Liver (tissue), 9 donors: ENCODE data around the gene NKAIN2. TPM values are rescaled to one million over a fixed set of nuclear protein-coding genes. Genes with fewer than 3 reads are reported as not detected.
"Not testable (repeated sequence)": the region's sequence is repeated elsewhere in the genome, so short reads cannot be mapped to it uniquely, and the experiment has no call there.

Experiments
- DNase-seq: peaks from one replicate; pipeline ENCODE4 v3.0.0-alpha.2; 2017; ENCODE audit warnings: low spot score
- H3K27ac ChIP-seq, 2 donors: one replicate each; pipeline ENCODE4 v1.7.0; 2013; ENCODE audit warnings: inconsistent platforms in 2 of 2, low read length in 2 of 2, control low read depth in 1 of 2, low read depth in 1 of 2, mild to moderate bottlenecking in 1 of 2
- H3K27me3 ChIP-seq, 4 donors: one replicate each; pipeline versions ENCODE4 v1.6.1 to v1.7.0; 2013; ENCODE audit warnings: low read length in 3 of 4, inconsistent platforms in 1 of 4, mild to moderate bottlenecking in 1 of 4, moderate library complexity in 1 of 4; ENCODE audit not compliant: control insufficient read depth in 4 of 4, insufficient read depth in 4 of 4
- H3K36me3 ChIP-seq, 4 donors: one replicate each; pipeline versions ENCODE4 v1.6.1 to v1.7.0; 2013; ENCODE audit warnings: low read length in 3 of 4, mild to moderate bottlenecking in 3 of 4, low read depth in 1 of 4, moderate library complexity in 1 of 4; ENCODE audit not compliant: control insufficient read depth in 4 of 4, insufficient read depth in 3 of 4
- H3K4me1 ChIP-seq, 4 donors: one replicate each; pipeline versions ENCODE4 v1.6.1 to v1.7.0; 2013; ENCODE audit warnings: low read length in 3 of 4, mild to moderate bottlenecking in 3 of 4, moderate library complexity in 1 of 4; ENCODE audit not compliant: control insufficient read depth in 4 of 4, insufficient read depth in 4 of 4
- H3K4me3 ChIP-seq, 3 donors: one replicate each; pipeline versions ENCODE4 v1.6.1 to v1.7.0; 2013; ENCODE audit warnings: low read length in 3 of 3, control low read depth in 1 of 3, low read depth in 1 of 3, mild to moderate bottlenecking in 1 of 3
- H3K9ac ChIP-seq, 2 donors: one replicate each; pipeline ENCODE4 v1.7.0; 2013; ENCODE audit warnings: low read length in 2 of 2, mild to moderate bottlenecking in 2 of 2, moderate library complexity in 2 of 2, control low read depth in 1 of 2, low read depth in 1 of 2
- H3K9me3 ChIP-seq, 4 donors: one replicate each; pipeline versions ENCODE4 v1.6.1 to v1.7.0; 2013; ENCODE audit warnings: low read length in 3 of 4; ENCODE audit not compliant: control insufficient read depth in 4 of 4
- EGR1 ChIP-seq, 2 donors: IDR thresholded peaks; 2 replicates each; pipeline ENCODE4 v1.6.1; 2016 to 2018; ENCODE audit warnings: antibody characterized with exemption in 2 of 2, low read depth in 2 of 2
- FOXA1 ChIP-seq: IDR thresholded peaks from 2 replicates; pipeline ENCODE4 v1.6.1; 2016; ENCODE audit warnings: antibody characterized with exemption
- FOXA2 ChIP-seq: IDR thresholded peaks from 2 replicates; pipeline ENCODE4 v1.6.1; 2016; ENCODE audit warnings: antibody characterized with exemption
- GABPA ChIP-seq, 2 donors: IDR thresholded peaks in 1 of 2; conservative IDR thresholded peaks in 1 of 2; 2 replicates each; pipeline ENCODE4 v1.6.1; 2016; ENCODE audit warnings: antibody characterized with exemption in 2 of 2, mild to moderate bottlenecking in 1 of 2, moderate library complexity in 1 of 2
- HNF4A ChIP-seq, 2 donors: conservative IDR thresholded peaks; 2 replicates each; pipeline ENCODE4 v1.6.1; 2016; ENCODE audit warnings: antibody characterized with exemption in 2 of 2, mild to moderate bottlenecking in 2 of 2
- HNF4G ChIP-seq: IDR thresholded peaks from 2 replicates; pipeline ENCODE4 v1.6.1; 2016; ENCODE audit warnings: antibody characterized with exemption
- JUND ChIP-seq, 2 donors: IDR thresholded peaks; 2 replicates each; pipeline ENCODE4 v1.6.1; 2016; ENCODE audit warnings: antibody characterized with exemption in 2 of 2
- NR2F2 ChIP-seq: IDR thresholded peaks from 2 replicates; pipeline ENCODE4 v1.6.1; 2016; ENCODE audit warnings: antibody characterized with exemption
- RAD21 ChIP-seq, 2 donors: IDR thresholded peaks; 2 replicates each; pipeline ENCODE4 v1.6.1; 2016; ENCODE audit warnings: antibody characterized with exemption in 2 of 2, mild to moderate bottlenecking in 2 of 2
- RXRA ChIP-seq, 2 donors: IDR thresholded peaks; 2 replicates each; pipeline ENCODE4 v1.6.1; 2017 to 2018; ENCODE audit warnings: antibody characterized with exemption in 2 of 2, mild to moderate bottlenecking in 1 of 2
- SP1 ChIP-seq: IDR thresholded peaks from 2 replicates; pipeline ENCODE4 v1.6.1; 2018; ENCODE audit warnings: antibody characterized with exemption, mild to moderate bottlenecking
- TAF1 ChIP-seq: conservative IDR thresholded peaks from 2 replicates; pipeline ENCODE4 v1.6.1; 2016; ENCODE audit warnings: antibody characterized with exemption, mild to moderate bottlenecking
- YY1 ChIP-seq: IDR thresholded peaks from 2 replicates; pipeline ENCODE4 v1.6.1; 2016; ENCODE audit warnings: antibody characterized with exemption, mild to moderate bottlenecking
- WGBS: extraction: QIAGEN DNeasy Blood & Tissue Kit; methylation state at CpG from one replicate; pipeline ENCODE4 v1.1.7; 2013; 5-methylcytosine and 5-hydroxymethylcytosine counted together
- polyA plus RNA-seq, 2 donors: library from polyadenylated mRNA; stranded (reverse) in 1 of 2; unstranded in 1 of 2; fragments of 200-250 nt in 1 of 2; fragments of >200 nt in 1 of 2; fragmentation: Nextera tagmentation in 1 of 2; extraction: Ambion mirVana in 1 of 2; gene quantifications; one replicate each; pipeline versions ENCODE4 v1.2.1 to v1.2.3, GENCODE V29; 2013 to 2015
- total RNA-seq, 2 donors: library from RNA; depleted of rRNA; stranded (reverse); fragments of >200 nt; gene quantifications; one replicate each; pipeline ENCODE4 v1.2.3, GENCODE V29; 2014
- TF ChIP-seq, protein P1 (sequence below): IDR thresholded peaks from 2 replicates; pipeline ENCODE4 v1.6.1; 2016; ENCODE audit warnings: antibody characterized with exemption
- TF ChIP-seq, protein P2 (sequence below): fragments of 150-350 bp; IDR thresholded peaks from 2 replicates; pipeline ENCODE4 v1.5.1; 2017; ENCODE audit warnings: improper control_type of control experiment, low read depth, low read length; ENCODE audit not compliant: missing input control
- TF ChIP-seq, protein P3 (sequence below): IDR thresholded peaks from 2 replicates; pipeline ENCODE4 v1.6.1; 2016; ENCODE audit warnings: antibody characterized with exemption
- TF ChIP-seq, protein P4 (sequence below): IDR thresholded peaks from 2 replicates; pipeline ENCODE4 v1.6.1; 2016; ENCODE audit warnings: antibody characterized with exemption
- TF ChIP-seq, protein P5 (sequence below): IDR thresholded peaks from 2 replicates; pipeline ENCODE4 v1.6.1; 2016; ENCODE audit warnings: antibody characterized with exemption, mild to moderate bottlenecking
- donor health status: healthy.
- donor health status: healthy.
- donor health status: healthy.
- donor health status: healthy.
- donor health status: healthy.

Gene NKAIN2
- total and polyA plus RNA-seq, 4 donors = 0.05 to 0.14 TPM; not detected in 2

DNA sequence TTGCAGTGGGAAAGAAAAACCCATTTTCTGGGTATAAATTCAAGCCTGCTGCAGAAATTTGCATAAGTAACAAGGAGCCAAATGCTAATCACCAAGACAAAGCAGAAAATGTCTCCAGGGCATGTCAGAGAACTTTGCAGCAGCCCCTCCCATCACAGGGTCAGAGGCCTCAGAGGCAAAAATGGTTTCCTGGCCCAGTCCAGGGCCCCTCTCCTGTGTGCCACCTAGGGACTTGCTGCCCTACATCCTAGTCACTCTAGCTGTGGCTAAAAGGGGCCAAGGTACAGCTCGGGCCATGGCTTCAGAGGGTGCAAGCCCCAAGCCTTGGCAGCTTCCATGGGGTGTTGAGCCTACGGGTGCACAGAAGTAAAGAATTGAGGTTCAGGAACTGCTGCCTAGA, 497.2 kb downstream of the NKAIN2 start:
- not testable (repeated sequence) for H3K4me3 ChIP-seq, H3K9ac ChIP-seq, H3K27ac ChIP-seq, DNase-seq, H3K27me3 ChIP-seq, H3K9me3 ChIP-seq, H3K36me3 ChIP-seq
- peaks cover 0 to 10% (median 4%) of the 10 kb centered on the region in 4 donors for H3K4me1 ChIP-seq
- 89% methylated on average over 2 of the region's 2 CpGs for WGBS

DNA sequence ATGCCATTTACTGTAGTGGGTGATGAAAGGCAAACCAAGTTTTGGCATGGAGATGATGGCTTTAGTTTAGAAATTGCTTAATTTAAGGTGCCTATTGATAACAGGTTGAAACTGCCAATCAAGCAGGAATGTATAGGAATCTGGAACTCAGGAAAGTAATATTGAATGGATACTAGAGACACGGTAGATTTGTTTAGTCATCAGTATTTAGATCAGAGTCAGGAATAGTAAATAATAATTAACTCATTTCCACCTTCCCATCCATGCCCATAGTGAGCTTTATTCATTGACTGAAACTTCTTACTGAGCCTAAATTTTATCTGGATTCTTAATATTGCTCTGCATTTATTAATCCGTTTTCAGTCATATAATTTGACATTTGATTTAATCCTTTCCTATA, 500.3 kb downstream of the NKAIN2 start:
- no peak overlapping the region for H3K4me3 ChIP-seq
- H3K27me3 ChIP-seq = no peaks in the 10 kb centered on the region
- peaks cover 0 to 10% (median 4%) of the 10 kb centered on the region in 4 donors for H3K4me1 ChIP-seq
- TF ChIP-seq TAF1 (no peak), YY1 (no peak), FOXA1 (no peak), RXRA (IDR thresholded peaks at IDR 0.05) (no peak), RAD21 (IDR thresholded peaks at IDR 0.05) (no peak), SP1 (no peak), FOXA2 (no peak), HNF4G (no peak), HNF4A (conservative IDR thresholded peaks at IDR 0.05) (no peak), JUND (IDR thresholded peaks at IDR 0.05) (no peak), GABPA (IDR thresholded peaks at IDR 0.05 in 1 of 2, conservative IDR thresholded peaks at IDR 0.05 in 1 of 2) (no peak), NR2F2 (no peak), EGR1 (IDR thresholded peaks at IDR 0.05; ENCODE audit: low read depth in 2 of 2) (no peak)
- TF ChIP-seq, protein P1, sequence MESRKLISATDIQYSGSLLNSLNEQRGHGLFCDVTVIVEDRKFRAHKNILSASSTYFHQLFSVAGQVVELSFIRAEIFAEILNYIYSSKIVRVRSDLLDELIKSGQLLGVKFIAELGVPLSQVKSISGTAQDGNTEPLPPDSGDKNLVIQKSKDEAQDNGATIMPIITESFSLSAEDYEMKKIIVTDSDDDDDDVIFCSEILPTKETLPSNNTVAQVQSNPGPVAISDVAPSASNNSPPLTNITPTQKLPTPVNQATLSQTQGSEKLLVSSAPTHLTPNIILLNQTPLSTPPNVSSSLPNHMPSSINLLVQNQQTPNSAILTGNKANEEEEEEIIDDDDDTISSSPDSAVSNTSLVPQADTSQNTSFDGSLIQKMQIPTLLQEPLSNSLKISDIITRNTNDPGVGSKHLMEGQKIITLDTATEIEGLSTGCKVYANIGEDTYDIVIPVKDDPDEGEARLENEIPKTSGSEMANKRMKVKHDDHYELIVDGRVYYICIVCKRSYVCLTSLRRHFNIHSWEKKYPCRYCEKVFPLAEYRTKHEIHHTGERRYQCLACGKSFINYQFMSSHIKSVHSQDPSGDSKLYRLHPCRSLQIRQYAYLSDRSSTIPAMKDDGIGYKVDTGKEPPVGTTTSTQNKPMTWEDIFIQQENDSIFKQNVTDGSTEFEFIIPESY = no peak
- TF ChIP-seq, protein P2, sequence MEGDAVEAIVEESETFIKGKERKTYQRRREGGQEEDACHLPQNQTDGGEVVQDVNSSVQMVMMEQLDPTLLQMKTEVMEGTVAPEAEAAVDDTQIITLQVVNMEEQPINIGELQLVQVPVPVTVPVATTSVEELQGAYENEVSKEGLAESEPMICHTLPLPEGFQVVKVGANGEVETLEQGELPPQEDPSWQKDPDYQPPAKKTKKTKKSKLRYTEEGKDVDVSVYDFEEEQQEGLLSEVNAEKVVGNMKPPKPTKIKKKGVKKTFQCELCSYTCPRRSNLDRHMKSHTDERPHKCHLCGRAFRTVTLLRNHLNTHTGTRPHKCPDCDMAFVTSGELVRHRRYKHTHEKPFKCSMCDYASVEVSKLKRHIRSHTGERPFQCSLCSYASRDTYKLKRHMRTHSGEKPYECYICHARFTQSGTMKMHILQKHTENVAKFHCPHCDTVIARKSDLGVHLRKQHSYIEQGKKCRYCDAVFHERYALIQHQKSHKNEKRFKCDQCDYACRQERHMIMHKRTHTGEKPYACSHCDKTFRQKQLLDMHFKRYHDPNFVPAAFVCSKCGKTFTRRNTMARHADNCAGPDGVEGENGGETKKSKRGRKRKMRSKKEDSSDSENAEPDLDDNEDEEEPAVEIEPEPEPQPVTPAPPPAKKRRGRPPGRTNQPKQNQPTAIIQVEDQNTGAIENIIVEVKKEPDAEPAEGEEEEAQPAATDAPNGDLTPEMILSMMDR = no peak
- TF ChIP-seq, protein P3, sequence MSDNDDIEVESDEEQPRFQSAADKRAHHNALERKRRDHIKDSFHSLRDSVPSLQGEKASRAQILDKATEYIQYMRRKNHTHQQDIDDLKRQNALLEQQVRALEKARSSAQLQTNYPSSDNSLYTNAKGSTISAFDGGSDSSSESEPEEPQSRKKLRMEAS = no peak
- TF ChIP-seq, protein P4, sequence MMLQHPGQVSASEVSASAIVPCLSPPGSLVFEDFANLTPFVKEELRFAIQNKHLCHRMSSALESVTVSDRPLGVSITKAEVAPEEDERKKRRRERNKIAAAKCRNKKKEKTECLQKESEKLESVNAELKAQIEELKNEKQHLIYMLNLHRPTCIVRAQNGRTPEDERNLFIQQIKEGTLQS = no peak
- TF ChIP-seq, protein P5, sequence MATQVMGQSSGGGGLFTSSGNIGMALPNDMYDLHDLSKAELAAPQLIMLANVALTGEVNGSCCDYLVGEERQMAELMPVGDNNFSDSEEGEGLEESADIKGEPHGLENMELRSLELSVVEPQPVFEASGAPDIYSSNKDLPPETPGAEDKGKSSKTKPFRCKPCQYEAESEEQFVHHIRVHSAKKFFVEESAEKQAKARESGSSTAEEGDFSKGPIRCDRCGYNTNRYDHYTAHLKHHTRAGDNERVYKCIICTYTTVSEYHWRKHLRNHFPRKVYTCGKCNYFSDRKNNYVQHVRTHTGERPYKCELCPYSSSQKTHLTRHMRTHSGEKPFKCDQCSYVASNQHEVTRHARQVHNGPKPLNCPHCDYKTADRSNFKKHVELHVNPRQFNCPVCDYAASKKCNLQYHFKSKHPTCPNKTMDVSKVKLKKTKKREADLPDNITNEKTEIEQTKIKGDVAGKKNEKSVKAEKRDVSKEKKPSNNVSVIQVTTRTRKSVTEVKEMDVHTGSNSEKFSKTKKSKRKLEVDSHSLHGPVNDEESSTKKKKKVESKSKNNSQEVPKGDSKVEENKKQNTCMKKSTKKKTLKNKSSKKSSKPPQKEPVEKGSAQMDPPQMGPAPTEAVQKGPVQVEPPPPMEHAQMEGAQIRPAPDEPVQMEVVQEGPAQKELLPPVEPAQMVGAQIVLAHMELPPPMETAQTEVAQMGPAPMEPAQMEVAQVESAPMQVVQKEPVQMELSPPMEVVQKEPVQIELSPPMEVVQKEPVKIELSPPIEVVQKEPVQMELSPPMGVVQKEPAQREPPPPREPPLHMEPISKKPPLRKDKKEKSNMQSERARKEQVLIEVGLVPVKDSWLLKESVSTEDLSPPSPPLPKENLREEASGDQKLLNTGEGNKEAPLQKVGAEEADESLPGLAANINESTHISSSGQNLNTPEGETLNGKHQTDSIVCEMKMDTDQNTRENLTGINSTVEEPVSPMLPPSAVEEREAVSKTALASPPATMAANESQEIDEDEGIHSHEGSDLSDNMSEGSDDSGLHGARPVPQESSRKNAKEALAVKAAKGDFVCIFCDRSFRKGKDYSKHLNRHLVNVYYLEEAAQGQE = no peak
- H3K9me3 ChIP-seq = no peaks in the 10 kb centered on the region
- 67% methylated on average over 2 of the region's 2 CpGs for WGBS
- H3K36me3 ChIP-seq = no peaks in the 10 kb centered on the region
- no peak overlapping the region for H3K9ac ChIP-seq
- DNase-seq = no peak
- no peak overlapping the region for H3K27ac ChIP-seq
